GM21447 (cell line): ENCODE measurements around the gene NFYA.

Source experiments
- ATAC-seq: cut with Tn5 transposase; IDR thresholded peaks from one replicate; pipeline ENCODE4 v1.9.1; 2021; ENCODE audit not compliant: unreplicated experiment

NFYA gene

DNA sequence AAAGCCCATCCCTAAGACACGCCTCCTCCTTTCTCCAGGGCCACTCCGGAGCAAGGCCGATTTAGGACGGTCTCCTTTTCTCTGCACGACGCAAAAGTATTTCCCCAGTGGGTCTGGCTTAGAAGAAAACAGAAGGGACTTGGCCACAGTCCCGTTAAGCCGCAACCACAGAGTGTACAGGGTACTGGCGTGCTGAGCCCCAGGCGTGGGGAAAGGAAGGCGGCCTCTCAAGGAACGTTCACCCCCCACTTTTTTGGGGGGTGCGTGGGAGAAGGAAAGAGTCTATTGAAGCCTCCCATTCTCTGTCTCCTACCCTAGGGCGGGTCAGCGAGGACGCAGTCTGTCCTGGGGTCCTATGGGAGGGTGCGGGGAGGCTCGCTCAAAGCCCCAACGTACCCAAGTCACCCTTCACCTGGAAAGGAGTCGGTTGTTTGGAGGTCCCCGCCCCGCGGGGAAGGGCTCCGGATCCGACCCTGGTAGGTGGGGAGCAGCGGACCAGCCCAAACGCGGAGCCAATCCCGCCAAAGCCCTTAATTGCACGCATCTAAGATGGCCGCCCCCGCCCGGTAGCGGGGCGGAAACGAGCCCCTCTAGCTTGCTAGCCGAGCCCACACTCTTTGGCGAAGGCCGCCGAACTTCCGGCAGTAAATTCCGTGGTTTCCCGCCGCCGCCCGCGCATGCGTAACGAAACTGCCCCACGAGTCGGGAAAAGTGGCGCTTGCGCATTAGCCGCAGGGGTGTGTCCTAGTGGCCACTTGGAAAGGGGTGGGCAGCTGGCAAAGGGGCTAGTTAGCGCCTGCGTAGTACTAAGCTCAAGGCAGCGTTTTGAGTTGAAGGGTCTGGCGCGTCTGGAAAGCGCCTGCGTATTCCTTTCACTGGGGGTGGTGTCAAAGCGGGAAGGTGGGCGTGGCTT is 595 bp upstream of the NFYA start, which contains the start of gene OARD1:
OARD1 (minus strand) TSS at position 434 of the 913 bp plus-strand sequence. CDS start 722 bp downstream, outside the sequence.
- ATAC-seq: peak; percentile 68

DNA sequence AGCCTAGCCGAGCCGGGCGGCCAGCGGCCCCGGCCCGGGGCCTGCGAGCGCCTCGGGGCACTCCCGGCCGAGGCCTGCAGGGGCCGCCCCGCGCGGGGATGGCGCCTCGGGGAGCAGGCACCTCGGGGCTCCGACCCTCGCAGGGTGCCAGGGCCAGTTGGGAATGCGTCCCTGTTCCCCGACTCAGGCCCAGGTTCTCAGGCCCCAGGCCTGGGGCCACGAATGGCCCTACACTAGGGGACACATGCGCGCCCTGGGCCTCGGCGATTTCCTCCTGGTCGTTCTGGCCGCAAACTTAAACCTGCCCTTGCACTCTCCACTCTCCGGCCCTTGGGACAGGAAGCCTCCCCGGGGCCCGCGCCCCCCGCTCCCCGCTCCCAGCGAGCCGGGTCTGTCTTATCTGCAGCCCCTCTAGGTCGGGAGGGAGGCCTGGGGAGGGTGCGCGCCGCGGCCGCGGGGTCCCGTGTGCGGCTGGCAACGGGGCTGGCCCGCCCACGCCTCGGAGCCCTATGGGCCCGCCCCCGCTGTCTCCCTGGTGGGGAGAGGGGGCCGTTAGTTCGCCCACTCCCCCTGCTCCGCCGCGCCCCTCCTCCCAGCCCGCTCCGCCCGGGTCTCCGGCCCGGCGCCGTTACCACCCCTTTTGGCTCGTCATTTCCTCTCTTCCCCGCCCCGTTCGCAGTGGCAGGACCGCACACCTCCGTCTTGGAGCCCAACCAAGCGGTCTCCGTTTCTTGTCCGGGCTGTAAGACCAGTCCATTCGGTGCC is 611 bp downstream of the NFYA start:
- peak; percentile 29 for ATAC-seq

DNA sequence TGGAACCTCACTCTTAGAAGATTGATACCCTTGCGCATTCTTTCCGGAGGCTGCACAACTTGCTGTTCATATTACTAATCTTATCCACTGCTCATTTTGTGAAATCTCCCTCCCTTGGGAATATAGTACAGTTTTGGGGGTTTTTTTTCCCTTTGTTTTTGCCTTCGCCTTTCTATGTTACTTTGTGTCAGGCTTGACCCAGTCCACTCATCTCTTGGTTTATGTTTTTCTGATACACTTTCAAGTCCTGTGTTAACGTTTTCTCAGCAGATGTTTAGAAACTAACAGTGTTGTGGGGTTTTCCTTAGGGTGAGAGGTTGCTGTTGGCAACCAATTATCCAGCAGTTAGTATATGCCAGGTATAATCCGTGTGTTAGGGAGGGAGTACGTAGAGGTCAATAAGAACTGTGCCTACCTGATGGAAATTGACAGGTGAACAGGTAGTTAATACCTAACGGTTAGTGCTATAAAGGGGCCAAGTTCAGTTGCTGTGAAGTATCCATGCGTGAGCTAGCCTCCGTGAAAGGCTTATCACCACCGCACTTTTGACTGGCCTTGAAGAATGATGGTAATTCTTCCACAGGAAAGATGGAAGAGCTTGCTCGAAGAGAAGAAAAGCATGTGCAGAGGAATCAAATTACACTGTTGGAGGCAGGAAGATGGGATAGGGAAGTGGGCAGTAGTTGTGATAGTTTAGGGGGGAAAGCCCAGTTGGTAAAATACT is 1.4 kb downstream of the NFYA start:
- ATAC-seq: no peak

DNA sequence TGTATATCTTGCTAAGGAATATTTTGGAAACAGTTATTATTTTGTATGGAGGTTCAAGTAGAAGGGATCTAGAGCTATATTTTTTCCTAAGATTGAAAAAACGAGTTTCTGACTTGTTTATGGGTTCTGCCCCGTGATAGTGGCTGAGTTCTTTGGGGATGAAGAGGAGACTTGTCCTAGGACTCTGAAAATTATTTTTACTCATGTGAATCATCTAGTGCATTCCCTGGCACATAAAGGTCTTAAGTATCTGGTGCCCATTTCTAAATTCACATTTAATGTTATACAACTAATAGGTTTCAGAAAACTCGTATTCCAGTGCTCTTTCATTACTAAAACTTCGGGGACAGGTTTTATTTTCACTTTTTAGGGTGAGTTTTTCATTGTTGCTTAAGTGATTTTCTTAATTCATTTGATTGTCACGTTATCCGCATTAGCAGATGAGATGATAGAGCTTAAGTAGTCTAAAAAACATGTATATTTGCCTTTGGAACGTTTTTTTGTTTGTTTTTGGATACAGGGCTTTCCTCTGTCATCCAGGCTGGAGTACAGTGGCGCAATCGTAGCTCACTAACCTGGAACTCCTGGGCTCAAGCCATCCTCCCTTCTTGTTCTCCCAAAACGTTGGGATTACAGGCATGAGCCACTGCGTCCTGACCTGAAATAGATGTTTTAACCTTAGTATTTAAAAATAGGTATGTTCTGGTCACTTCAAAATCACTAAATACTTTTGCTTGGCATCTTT is 2.1 kb downstream of the NFYA start:
- ATAC-seq: no peak

DNA sequence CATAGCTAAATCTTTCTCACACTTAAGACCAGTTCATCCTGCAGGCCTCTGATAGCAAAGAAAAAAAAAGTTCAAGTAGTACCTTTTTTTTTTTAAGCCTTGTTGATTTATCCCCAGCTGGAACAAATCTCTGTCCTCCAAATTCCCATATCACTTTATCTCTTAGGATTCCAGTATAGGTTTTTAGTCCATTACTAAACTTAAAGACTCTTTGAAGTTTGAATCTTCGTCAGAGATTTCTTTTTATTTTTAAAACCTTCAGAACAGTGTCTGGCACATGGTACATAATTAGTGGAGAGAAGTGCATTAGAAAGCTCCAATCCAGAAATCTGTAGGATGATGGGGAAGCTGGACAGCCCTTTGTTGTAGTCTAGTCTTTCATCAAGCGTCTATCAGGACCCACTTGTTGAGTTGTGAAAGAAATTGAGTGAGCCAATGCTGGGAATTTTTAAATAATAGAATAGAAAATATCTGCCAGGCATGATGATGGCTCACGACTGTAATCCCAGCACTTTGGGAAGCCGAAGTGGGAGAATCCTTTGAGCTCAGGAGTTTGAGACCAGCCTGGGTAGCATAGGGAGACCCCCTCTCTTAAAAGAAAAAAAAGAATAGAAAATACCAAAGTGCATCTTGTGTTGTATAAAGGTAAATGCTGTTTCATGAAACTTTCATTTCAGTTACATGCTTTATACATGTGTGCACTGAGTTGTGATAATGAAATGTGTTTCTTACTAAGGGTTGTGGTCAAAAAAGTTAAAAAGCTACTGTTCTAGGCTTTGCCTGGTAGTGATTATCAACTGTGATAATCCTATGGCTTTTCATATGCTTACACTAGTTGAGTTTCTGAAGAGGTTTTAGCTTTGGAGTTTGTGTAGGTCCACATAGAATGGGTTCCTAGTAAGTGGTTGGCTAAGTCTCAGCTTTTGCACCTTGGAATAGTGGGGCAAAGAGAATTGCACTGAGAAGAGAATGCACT is 3.2 kb downstream of the NFYA start:
- no peak for ATAC-seq

DNA sequence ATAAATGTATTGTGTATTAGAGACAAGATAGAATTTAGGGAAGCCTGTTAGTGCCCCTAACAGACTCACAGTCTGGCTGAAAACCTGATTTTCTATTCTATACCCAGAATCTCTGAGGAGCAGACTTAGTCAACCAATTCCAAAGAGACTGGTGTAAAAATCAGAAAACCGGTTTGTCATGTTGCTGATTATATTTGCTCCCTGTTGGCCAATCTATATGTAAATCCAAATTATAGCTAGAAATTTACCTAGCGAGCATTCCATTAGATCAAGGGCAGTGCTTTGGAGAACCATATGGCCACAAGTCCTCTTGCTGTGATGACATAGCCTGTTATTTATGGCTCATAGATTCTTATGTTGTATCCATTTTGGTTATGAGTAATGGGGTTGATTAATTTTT is 4.8 kb downstream of the NFYA start:
- no peak for ATAC-seq

DNA sequence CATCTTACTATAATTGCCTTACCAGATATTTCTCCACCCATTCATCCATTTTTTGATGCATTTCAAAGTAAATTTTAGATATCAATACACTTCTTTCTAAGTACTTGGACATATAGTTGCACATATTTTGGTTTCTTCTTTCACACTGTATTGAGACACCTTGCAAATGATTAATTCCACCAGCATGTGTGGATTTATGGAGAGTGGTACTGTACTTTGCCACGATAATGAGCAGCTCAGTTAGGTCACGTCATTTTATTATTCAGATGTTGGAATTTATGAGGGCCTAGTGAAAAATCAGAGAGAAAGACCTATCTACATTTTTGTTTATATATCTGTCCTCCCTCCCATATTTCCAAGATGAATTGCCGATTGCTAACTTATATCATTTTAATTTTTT is 5.3 kb downstream of the NFYA start:
- ATAC-seq: no peak

DNA sequence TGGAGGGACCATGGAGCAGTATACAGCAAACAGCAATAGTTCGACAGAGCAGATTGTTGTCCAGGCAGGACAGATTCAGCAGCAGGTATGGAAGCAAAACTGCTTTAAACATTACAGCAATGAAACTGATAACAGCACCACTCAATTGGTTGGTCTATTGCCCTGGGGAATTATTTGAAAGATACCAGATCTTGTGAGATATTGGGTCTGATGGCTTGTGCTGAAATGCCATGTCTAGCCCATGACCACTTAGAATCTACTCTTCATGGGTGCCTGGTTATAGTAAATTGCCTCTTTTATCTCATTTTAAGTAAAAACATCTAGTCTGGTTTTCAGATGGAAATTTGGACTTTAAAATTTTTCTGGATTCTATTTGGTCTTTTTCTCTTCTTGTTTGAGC is 6.3 kb downstream of the NFYA start:
- ATAC-seq: no peak

DNA sequence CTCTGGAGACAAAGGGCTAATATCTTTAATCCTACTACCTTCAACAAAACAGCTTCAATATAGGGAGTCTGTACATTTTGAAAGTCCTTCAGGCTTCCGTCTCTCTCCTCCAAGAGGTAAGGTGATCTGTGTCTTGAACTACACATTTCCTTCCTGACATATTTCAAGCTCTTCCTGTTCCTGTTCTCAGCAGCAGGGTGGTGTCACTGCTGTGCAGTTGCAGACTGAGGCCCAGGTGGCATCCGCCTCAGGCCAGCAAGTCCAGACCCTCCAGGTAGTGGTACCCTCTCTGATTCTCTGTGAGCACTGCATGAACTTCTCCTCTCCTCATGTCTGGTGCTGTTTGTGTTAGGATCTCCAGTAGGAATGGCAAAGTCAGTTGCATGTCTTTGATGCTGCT is 7.8 kb downstream of the NFYA start:
- no peak for ATAC-seq

DNA sequence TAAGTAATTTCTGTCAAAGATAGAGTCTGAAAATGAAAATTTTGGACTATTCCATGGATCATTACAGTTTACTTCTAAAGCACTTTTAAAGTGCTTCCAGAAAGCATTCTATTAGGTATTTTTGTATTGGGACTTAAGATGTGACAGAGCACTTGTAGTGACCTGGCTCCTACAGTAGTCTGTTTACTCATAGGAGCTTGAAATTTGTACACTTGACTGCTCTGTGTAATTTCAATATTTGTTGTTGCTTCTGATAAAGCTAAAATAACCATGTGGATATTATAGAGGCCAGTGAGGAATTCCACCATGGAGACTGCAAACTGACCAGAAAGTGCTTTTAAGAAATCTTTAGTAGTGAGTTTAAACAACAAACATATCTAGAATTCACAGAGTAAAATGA is 10.3 kb downstream of the NFYA start:
- ATAC-seq: no peak

DNA sequence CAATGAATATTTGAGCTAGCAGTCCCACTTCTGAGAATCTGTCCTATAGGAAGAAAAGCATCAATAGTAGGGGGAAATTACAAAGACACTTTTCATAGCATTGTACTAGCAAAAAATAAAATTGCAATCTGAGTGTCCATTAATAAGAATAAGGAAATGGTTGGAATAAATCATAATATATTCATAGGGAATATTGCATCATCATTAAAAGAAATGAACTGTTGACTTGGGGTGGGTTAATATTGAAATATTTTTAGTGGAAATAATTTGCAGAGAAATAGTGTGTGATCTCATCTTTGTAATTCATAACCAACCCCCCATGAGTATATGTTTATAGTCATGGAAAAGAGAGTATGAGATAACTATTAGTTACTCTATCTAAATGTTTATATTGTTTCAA is 12.4 kb downstream of the NFYA start:
- no peak for ATAC-seq

DNA sequence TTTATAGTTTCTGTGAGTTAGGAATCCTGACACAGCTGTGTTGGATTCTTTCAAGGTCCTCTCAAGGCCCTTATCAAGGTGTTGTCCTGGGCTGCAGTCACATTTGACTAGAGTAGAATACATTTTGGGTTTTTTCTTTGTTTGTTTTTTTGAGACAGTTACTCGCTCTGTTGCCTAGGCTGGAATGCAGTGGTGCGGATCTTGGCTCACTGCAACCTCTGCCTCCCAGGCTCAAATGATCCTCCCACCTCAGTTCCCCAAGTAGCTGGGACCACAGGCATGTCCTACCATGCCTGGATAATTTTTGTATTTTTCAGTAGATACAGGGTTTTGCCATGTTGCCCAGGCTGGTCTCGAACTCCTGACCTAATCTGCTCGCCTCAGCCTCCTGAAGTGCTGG is 15.7 kb downstream of the NFYA start:
- ATAC-seq: no peak

DNA sequence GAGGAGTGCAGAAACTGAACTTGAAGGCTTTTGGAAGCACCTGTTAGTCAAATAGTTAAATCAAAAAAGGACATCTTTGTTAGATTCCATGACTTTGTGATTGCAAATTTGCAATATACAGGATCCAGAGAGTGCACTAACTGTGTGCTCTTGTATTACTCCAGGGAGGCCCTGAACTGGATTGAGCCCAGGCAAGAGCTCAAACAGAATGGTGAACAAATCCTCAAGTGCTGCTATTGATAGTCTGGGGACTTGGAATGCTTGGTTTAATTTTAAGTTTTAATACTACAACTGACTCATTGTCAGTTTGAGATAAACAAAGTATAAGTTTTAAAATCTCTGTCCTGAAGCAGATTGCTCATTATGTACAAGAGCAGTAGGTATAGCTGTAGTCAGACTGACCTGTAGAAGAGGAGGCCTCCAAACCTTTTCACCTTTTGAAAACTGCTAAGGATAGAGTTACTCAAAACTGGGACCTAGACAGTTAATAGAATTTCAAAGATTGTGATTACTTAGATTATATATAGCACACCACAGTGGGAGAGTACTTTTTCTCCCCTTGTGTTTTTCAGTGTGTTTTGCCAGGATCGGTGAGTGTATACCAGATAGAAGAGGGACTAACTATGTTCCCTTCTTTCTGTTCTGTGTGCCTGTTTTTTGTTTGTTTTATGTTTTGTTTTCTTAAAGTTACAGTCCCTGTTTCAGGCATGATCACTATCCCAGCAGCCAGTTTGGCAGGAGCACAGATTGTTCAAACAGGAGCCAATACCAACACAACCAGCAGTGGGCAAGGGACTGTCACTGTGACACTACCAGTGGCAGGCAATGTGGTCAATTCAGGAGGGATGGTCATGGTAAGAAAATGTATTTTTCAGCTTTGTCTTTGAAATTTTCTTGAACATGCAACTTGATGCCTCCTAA is 18.3 kb downstream of the NFYA start:
- ATAC-seq: no peak

DNA sequence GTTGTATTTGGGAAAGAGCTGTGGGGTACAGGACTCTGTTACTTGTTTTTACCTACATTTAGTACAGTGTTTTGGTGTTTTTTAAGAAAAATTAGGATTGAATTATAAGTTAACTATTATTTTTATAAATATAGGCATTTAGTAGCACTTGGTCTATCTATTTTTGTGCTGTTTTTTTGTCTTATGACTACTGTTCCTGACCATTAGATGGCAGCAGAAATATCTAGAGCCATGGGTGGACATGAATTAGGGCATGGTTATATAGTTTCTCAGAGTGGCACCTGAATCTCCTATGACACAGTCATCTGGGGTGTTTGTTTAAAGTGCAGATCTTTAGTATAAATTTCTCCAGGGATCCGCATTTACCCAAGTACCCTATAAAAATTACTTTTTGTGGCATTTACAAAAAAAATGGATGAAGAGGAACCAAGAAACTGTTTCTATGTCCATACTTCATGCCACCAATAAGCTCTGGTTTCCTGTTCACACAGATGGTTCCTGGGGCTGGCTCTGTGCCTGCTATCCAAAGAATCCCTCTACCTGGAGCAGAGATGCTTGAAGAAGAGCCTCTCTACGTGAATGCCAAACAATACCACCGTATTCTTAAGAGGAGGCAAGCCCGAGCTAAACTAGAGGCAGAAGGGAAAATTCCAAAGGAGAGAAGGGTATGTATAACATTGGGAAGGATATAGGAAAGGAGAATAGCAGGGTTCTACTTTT is 19.8 kb downstream of the NFYA start:
- ATAC-seq: no peak

DNA sequence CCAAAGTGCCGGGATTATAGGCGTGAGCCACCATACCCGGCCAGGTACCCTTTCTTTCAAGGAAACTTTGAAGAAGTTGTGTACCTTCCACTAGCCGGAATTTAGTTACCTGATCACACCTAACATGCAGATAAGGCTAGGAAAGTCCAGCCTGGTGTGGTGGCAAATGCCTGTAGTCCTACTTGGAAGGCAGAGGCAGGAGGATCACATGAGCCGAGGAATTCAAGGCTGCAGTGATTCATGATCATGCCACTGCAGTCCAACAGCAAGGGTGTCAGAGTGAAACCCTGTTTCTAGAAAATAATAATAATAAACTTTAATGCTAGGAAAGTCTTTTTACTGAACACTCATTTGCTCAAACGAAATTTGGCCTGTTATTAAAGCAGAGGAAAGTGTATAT is 21.0 kb downstream of the NFYA start:
- ATAC-seq: no peak

DNA sequence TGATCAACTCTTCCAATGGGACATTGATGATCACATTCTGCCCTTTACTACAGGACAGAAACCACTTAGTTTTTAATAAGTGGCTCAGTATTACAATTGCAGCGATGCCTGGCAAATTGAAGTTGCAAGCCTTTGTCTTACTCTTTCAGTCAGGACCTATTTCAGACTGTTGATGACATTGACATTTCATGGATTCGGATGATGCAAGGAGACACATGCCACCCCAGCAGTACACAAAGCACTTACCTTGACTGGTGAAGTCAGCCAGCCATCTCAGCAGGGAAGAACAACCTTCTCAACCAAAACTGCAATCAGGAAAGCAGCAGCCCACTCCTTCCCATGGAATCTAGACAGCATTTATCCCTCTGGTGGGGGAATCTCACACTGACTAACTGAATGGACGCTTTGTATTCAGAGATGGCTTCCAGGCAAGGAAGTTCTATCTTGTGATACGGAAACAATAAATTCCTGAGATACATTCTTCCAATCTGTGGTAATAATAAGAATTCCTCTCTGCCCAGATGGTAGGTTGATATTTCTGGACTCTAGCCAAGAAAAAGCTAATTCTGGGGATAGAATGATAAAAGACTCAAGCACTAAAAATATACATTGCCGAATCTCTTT is 24.8 kb downstream of the NFYA start:
- no peak for ATAC-seq

DNA sequence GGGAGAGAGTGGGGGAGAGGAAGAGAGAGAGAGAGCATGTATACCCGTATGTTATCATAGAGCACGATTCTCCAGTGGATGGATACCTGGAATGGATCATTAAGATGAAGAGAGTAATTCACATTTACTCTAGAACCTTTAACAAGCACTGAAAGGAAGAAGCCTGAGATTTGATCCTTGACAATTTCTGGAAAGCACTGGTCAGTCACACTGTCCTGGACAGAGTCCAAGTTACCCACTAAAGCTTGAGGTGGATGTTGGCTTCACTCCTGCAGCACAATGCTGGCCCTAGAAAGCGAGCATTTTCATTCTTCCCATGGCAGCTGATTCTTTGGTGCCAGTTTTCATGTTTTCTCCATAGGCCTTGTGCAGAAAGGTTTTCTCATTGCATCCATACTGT is 25.6 kb downstream of the NFYA start:
- no peak for ATAC-seq
